Glomerular endothelial cell (primary cell): ENCODE data around the gene ASGR2. TPM values are rescaled to one million over a fixed set of nuclear protein-coding genes. Genes with fewer than 3 reads are reported as not detected.
"Not testable (repeated sequence)": the region's sequence is repeated elsewhere in the genome, so short reads cannot be mapped to it uniquely, and the experiment has no call there.

Experiments used
- DNase-seq: peaks from one replicate; pipeline ENCODE4 v3.0.0-alpha.2; 2011; ENCODE audit warnings: low read depth, low spot score; ENCODE audit errors: extremely low read depth
- total RNA-seq: library from RNA; depleted of rRNA; stranded (reverse); fragments of >200 nt; gene quantifications from 2 replicates; pipeline ENCODE4 v1.2.3, GENCODE V29; 2015

ASGR2 gene
- total RNA-seq, 1 donor from 2014 or later = not detected

- not testable (repeated sequence) for DNase-seq
Measured at GRCh38 chr17:7126386-7126785, 11.8 kb upstream of the ASGR2 start.

GRCh38 chr17:7124923-7125322, 10.3 kb upstream of the ASGR2 start:
- DNase-seq = no peak

- DNase-seq = no peak
Measured at GRCh38 chr17:7123844-7124243, 9.2 kb upstream of the ASGR2 start.

GRCh38 chr17:7122381-7122780, 7.8 kb upstream of the ASGR2 start:
- DNase-seq = no peak

GRCh38 chr17:7120635-7121034, 6.0 kb upstream of the ASGR2 start:
- DNase-seq = not testable (repeated sequence)

- no peak for DNase-seq
Measured at GRCh38 chr17:7120123-7120522, 5.5 kb upstream of the ASGR2 start.

- DNase-seq = no peak
Measured at GRCh38 chr17:7119314-7119713, 4.7 kb upstream of the ASGR2 start.

- DNase-seq = no peak
Measured at GRCh38 chr17:7114875-7115614, 423 bp upstream of the ASGR2 start.

GRCh38 chr17:7113273-7114071, 1.1 kb downstream of the ASGR2 start:
- no peak for DNase-seq

- no peak for DNase-seq
Measured at GRCh38 chr17:7112510-7113108, 2.0 kb downstream of the ASGR2 start.

GRCh38 chr17:7111784-7112509, 2.7 kb downstream of the ASGR2 start:
- no peak for DNase-seq

GRCh38 chr17:7110617-7111306, 3.9 kb downstream of the ASGR2 start:
- DNase-seq = no peak

GRCh38 chr17:7109461-7110322, 4.9 kb downstream of the ASGR2 start:
- DNase-seq = no peak

- DNase-seq = no peak
Measured at GRCh38 chr17:7108981-7109380, 5.6 kb downstream of the ASGR2 start.

- DNase-seq = no peak
Measured at GRCh38 chr17:7108560-7108925, 6.1 kb downstream of the ASGR2 start.

- DNase-seq = no peak
Measured at GRCh38 chr17:7107795-7108559, 6.6 kb downstream of the ASGR2 start.

- DNase-seq = no peak
Measured at GRCh38 chr17:7107012-7107754, 7.4 kb downstream of the ASGR2 start.

- DNase-seq = no peak
Measured at GRCh38 chr17:7102421-7102820, 12.2 kb downstream of the ASGR2 start.
